DOHH2 (cell line): ENCODE measurements around the gene CITED2.
A peak's percentile ranks its signal among the peaks of the same experiment; 100 is the strongest.

ENCODE experiments used
- H3F3A ChIP-seq: fragments of 200-600 bp; sonication (generic), shearing (Covaris generic); 2 replicates; pipeline ENCODE4 v1.6.0; 2016; ENCODE audit warnings: antibody characterized with exemption, mild to moderate bottlenecking; ENCODE audit not compliant: control insufficient read depth, insufficient read depth
- H3K27ac ChIP-seq: fragments of 200-600 bp; sonication (generic); 2 replicates; pipeline ENCODE4 v1.5.1; 2014; ENCODE audit warnings: low read depth, mild to moderate bottlenecking, low read length, moderate library complexity
- H3K27me3 ChIP-seq: fragments of 200-600 bp; sonication (generic); 2 replicates; pipeline ENCODE4 v1.6.1; 2014; ENCODE audit warnings: mild to moderate bottlenecking, low read length, mixed read lengths; ENCODE audit not compliant: control insufficient read depth
- H3K36me3 ChIP-seq: fragments of 200-600 bp; sonication (generic); 2 replicates; pipeline ENCODE4 v1.6.1; 2014; ENCODE audit warnings: mild to moderate bottlenecking, low read length, moderate library complexity, mixed read lengths; ENCODE audit not compliant: control insufficient read depth
- H3K4me1 ChIP-seq: fragments of 200-600 bp; sonication (generic); 2 replicates; pipeline ENCODE4 v1.6.1; 2014; ENCODE audit warnings: mild to moderate bottlenecking, low read length, mixed read lengths; ENCODE audit not compliant: control insufficient read depth
- H3K4me2 ChIP-seq: fragments of 200-600 bp; sonication (generic); 2 replicates; pipeline ENCODE4 v1.6.0; 2014; ENCODE audit warnings: mild to moderate bottlenecking, low read length, moderate library complexity
- H3K4me3 ChIP-seq: fragments of 200-600 bp; sonication (generic); 2 replicates; pipeline ENCODE4 v1.5.1; 2014; ENCODE audit warnings: mild to moderate bottlenecking, low read length, mixed read lengths
- H3K79me2 ChIP-seq: fragments of 200-600 bp; sonication (generic); 2 replicates; pipeline ENCODE4 v1.6.1; 2014; ENCODE audit warnings: mild to moderate bottlenecking, low read length, mixed read lengths; ENCODE audit not compliant: control insufficient read depth
- H3K9me2 ChIP-seq: fragments of 200-600 bp; sonication (generic); replicated peaks from 2 replicates; pipeline ENCODE4 v1.6.1; 2014; ENCODE audit warnings: mild to moderate bottlenecking, low read length, mixed read lengths; ENCODE audit not compliant: control insufficient read depth
- H3K9me3 ChIP-seq: fragments of 200-600 bp; sonication (generic); 2 replicates; pipeline ENCODE4 v1.6.1; 2014; ENCODE audit warnings: antibody characterized with exemption, low read length, mixed read lengths; ENCODE audit not compliant: control insufficient read depth, insufficient read depth
- H4K20me1 ChIP-seq: fragments of 200-600 bp; sonication (generic); 2 replicates; pipeline ENCODE4 v1.6.0; 2014; ENCODE audit warnings: low read depth, mild to moderate bottlenecking, antibody characterized with exemption, low read length, moderate library complexity; ENCODE audit not compliant: control insufficient read depth, insufficient read depth
- EZH2phosphoT487 ChIP-seq: fragments of 200-600 bp; sonication (generic); IDR thresholded peaks from 2 replicates; pipeline ENCODE4 v1.6.1; 2017; ENCODE audit warnings: borderline replicate concordance, mild to moderate bottlenecking, antibody characterized with exemption, low read length, moderate library complexity, mixed read lengths
- TF ChIP-seq, protein P1 (sequence below): fragments of 200-600 bp; sonication (generic); IDR thresholded peaks from one replicate; pipeline ENCODE4 v1.5.1; 2014; ENCODE audit warnings: antibody characterized with exemption, mild to moderate bottlenecking, low read depth, low read length; ENCODE audit not compliant: poor library complexity, severe bottlenecking

CITED2 gene

DNA sequence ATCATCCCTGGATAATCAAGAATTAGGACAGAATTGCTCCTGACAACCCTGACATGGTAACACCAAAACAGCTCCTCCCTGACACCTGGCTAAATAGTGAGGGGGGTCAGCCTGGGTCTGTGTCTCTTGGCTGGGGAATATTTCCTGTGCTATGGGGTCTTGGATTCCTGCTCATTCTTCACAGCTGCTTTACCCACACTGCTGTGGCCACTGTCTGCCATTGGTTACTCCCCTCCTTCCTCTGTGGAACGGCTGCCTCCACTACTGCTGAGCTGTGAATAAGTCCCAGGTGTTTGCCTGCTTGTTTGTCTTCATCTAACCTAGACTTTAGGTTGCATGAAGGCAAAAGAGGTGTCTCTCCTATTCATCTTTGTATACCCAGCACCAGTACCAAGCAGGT, 48.8 kb downstream of the CITED2 start:
- H3K4me3 ChIP-seq = peak overlapping the region; percentile 56
- no peaks in the 10 kb centered on the region for H4K20me1 ChIP-seq

DNA sequence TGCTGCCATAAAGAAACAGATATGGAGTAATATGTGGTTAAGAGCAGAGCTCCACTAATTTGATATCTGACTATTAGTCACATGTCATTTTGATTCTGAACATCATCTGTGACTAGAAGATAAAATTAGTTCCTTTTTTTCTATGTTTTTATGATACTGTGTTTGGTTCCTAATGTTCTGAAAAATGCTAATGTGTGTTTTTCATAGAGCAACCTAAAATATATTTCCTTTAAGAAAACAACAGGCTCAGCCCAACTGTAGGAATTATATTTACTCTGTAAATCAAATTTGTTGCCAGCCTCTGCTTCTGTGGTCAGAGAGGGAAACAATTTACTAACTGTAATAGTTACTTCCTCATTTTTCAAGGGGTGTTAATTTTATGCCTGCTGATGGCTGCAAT, 49.3 kb downstream of the CITED2 start:
- Histone ChIP-seq H3K4me1 (peaks cover 89% of the 10 kb centered on the region), H4K20me1 (no peaks in the 10 kb centered on the region), H3K4me2 (peak overlapping the region; percentile 75), H3K9me2 (no peaks in the 10 kb centered on the region), H3K79me2 (peaks cover 17% of the 10 kb centered on the region), H3K27me3 (no peaks in the 10 kb centered on the region), H3F3A (peaks cover 39% of the 10 kb centered on the region), H3K36me3 (peaks cover 4% of the 10 kb centered on the region; the same call in 1 of the 2 replicates), H3K4me3 (peak overlapping the region; percentile 56), H3K27ac (peak overlapping the region; percentile 98), H3K9me3 (no peaks in the 10 kb centered on the region)
- TF ChIP-seq EZH2phosphoT487 = no peak
- TF ChIP-seq, protein P1, sequence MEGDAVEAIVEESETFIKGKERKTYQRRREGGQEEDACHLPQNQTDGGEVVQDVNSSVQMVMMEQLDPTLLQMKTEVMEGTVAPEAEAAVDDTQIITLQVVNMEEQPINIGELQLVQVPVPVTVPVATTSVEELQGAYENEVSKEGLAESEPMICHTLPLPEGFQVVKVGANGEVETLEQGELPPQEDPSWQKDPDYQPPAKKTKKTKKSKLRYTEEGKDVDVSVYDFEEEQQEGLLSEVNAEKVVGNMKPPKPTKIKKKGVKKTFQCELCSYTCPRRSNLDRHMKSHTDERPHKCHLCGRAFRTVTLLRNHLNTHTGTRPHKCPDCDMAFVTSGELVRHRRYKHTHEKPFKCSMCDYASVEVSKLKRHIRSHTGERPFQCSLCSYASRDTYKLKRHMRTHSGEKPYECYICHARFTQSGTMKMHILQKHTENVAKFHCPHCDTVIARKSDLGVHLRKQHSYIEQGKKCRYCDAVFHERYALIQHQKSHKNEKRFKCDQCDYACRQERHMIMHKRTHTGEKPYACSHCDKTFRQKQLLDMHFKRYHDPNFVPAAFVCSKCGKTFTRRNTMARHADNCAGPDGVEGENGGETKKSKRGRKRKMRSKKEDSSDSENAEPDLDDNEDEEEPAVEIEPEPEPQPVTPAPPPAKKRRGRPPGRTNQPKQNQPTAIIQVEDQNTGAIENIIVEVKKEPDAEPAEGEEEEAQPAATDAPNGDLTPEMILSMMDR = no peak

More for the DNA sequence above, 48.8 kb downstream of the CITED2 start:
- Histone ChIP-seq H3F3A (peaks cover 36% of the 10 kb centered on the region), H3K9me3 (no peaks in the 10 kb centered on the region), H3K9me2 (no peaks in the 10 kb centered on the region), H3K27me3 (no peaks in the 10 kb centered on the region), H3K79me2 (peaks cover 13% of the 10 kb centered on the region), H3K4me1 (peaks cover 89% of the 10 kb centered on the region), H3K36me3 (peaks cover 4% of the 10 kb centered on the region; the same call in 1 of the 2 replicates), H3K4me2 (peak overlapping the region; percentile 75), H3K27ac (peak overlapping the region; percentile 98)
- TF ChIP-seq, protein P1 = no peak
- TF ChIP-seq EZH2phosphoT487 = no peak

DNA sequence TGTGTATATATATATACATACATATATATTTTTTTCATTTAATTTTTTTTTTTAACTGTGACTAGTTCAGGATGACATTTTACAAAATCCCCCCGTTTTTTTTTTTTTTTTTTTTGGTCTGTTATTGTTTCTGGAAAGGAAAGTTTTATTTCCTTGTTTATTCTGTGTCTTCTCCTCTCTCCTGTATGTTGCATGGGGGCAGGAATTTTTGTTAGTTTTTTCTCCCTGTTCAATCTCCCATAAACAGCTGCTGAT, 50.2 kb downstream of the CITED2 start:
- H3K36me3 ChIP-seq = peaks cover 4% of the 10 kb centered on the region; the same call in 1 of the 2 replicates
- peaks cover 17% of the 10 kb centered on the region for H3K79me2 ChIP-seq
- H3K4me1 ChIP-seq = peaks cover 87% of the 10 kb centered on the region
- peak overlapping the region; percentile 74 for H3K4me3 ChIP-seq
- H3K9me2 ChIP-seq = no peaks in the 10 kb centered on the region
- TF ChIP-seq, protein P1 = no peak
- no peak for TF ChIP-seq EZH2phosphoT487
- no peaks in the 10 kb centered on the region for H3K27me3 ChIP-seq
- H4K20me1 ChIP-seq = no peaks in the 10 kb centered on the region
- peak overlapping the region; percentile 75 for H3K4me2 ChIP-seq
- peak overlapping the region; percentile 98 for H3K27ac ChIP-seq
- H3F3A ChIP-seq = peaks cover 39% of the 10 kb centered on the region
- H3K9me3 ChIP-seq = no peaks in the 10 kb centered on the region
